ENCODE results near the gene SOAT2. TPM values are rescaled to one million over a fixed set of nuclear protein-coding genes. Genes with fewer than 3 reads are reported as not detected.

Gene SOAT2
- total RNA-seq, 1 experiment from 2014 or later, result not detected

DNA sequence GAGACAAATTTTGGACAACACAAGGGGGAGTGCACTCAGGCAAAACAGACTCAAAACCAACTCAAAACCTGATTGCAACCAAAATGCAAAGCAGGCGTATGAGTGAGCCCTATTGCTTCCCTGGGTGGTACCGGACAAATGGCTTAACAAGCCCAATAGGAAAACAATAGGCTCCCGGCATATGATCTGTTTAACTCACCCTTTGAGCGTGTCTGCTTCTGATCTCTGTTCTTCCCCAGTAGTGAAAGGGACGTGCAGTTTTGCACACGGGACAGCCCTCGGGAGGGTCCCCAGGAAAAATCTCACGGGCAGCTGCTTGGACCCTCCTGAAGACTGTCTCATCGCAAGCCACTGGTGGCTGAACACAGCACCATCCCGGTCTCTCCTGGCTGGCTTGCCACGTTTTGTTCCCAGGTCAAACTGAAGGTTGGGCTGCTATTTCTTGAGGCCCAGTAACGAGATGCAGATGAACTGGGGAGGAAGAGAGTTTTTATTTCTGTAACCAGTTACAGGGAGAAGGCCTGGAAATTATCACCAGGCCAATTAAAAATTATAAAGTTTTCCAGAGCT lies 9.9 kb downstream of the SOAT2 start:
- no peak overlapping the region for H2BK20ac ChIP-seq (ENCODE audit: low read depth, low read length, poor library complexity, severe bottlenecking)
- no peak overlapping the region for H3K18ac ChIP-seq (ENCODE audit: insufficient read length, low read depth, low read length)
- H4K8ac ChIP-seq (replicated peaks; ENCODE audit: insufficient read length, low read depth, low read length), result no peak overlapping the region
- H3K27me3 Mint-ChIP-seq (ENCODE audit: low read depth), result peaks cover 12% of the 10 kb centered on the region
- H2AFZ ChIP-seq (ENCODE audit: low read length), result no peak overlapping the region
- no peak for DNase-seq
- no CpG with 5 or more reads among the region's 12 CpGs for WGBS (ENCODE audit: extremely low coverage, insufficient read length, low lambda C conversion rate)
- H3K14ac ChIP-seq (ENCODE audit: insufficient read depth, low read length), result no peak overlapping the region
- H2BK12ac ChIP-seq (ENCODE audit: insufficient read length, low read depth, low read length), result no peak overlapping the region
- TF ChIP-seq, protein P1, sequence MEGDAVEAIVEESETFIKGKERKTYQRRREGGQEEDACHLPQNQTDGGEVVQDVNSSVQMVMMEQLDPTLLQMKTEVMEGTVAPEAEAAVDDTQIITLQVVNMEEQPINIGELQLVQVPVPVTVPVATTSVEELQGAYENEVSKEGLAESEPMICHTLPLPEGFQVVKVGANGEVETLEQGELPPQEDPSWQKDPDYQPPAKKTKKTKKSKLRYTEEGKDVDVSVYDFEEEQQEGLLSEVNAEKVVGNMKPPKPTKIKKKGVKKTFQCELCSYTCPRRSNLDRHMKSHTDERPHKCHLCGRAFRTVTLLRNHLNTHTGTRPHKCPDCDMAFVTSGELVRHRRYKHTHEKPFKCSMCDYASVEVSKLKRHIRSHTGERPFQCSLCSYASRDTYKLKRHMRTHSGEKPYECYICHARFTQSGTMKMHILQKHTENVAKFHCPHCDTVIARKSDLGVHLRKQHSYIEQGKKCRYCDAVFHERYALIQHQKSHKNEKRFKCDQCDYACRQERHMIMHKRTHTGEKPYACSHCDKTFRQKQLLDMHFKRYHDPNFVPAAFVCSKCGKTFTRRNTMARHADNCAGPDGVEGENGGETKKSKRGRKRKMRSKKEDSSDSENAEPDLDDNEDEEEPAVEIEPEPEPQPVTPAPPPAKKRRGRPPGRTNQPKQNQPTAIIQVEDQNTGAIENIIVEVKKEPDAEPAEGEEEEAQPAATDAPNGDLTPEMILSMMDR (conservative IDR thresholded peaks at IDR 0.05), result no peak
- no peaks in the 10 kb centered on the region for H3K23me2 ChIP-seq (ENCODE audit: insufficient read length, low read depth, low read length, poor library complexity, severe bottlenecking)
- H3K4me1 ChIP-seq (ENCODE audit: insufficient read depth, low read length), result no peaks in the 10 kb centered on the region
- H4K20me1 ChIP-seq (ENCODE audit: control insufficient read depth, insufficient read depth, insufficient read length), result no peaks in the 10 kb centered on the region
- no peak overlapping the region for H2AK5ac ChIP-seq (ENCODE audit: insufficient read length, low read length)
- no peak overlapping the region for H2BK5ac ChIP-seq (ENCODE audit: insufficient read length, low read length)
- no peaks in the 10 kb centered on the region for H3K79me1 ChIP-seq (ENCODE audit: insufficient read depth, low read depth, low read length, poor library complexity, severe bottlenecking)
- H3K27ac Mint-ChIP-seq, result no peak overlapping the region
- H4K91ac ChIP-seq (ENCODE audit: insufficient read length, low read depth, low read length), result no peak overlapping the region
- no peak overlapping the region for H3K4me3 Mint-ChIP-seq
- no peak overlapping the region for H3K4ac ChIP-seq (ENCODE audit: low read depth, low read length)
- no peak overlapping the region for H2BK120ac ChIP-seq (ENCODE audit: low read depth, low read length, poor library complexity, severe bottlenecking)
- H3T11ph ChIP-seq (ENCODE audit: low read length), result no peak overlapping the region
- H3K36me3 Mint-ChIP-seq (ENCODE audit: insufficient read depth in 1 of 3, low read depth in 3 of 3), result peaks cover 0 to 4% (median 2%) of the 10 kb centered on the region in 3 experiments; a peak in 1 of 7 replicates
- no peak overlapping the region for H2BK15ac ChIP-seq (ENCODE audit: low read depth, low read length)
- no peaks in the 10 kb centered on the region for H3K27me3 ChIP-seq (ENCODE audit: insufficient read depth, low read length)
- no peak overlapping the region for H3K27ac ChIP-seq (ENCODE audit: insufficient read length, low read depth, low read length)
- no peak overlapping the region for H3K56ac ChIP-seq (ENCODE audit: insufficient read length, low read depth, low read length)
- no peak overlapping the region for H3K4me2 ChIP-seq (ENCODE audit: insufficient read depth, insufficient read length, low read length)
- H4K5ac ChIP-seq (ENCODE audit: insufficient read length, low read depth, low read length), result no peak overlapping the region
- H3K9me3 Mint-ChIP-seq, result peaks cover 8% of the 10 kb centered on the region in 2 experiments
- no peak overlapping the region for H3K9ac ChIP-seq (ENCODE audit: extremely low read depth, insufficient read length, low read length)
- H3K23ac ChIP-seq (ENCODE audit: insufficient read length, low read depth, low read length), result no peak overlapping the region
- no peaks in the 10 kb centered on the region for H3K79me2 ChIP-seq (ENCODE audit: insufficient read depth, low read length)
- peaks cover 0 to 5% of the 10 kb centered on the region in 2 experiments; a peak in 2 of 4 replicates for H3K4me1 Mint-ChIP-seq
- no peaks in the 10 kb centered on the region for H3K9me3 ChIP-seq (ENCODE audit: control insufficient read depth, low read depth, low read length)

Data from H9 (cell line).